PC-9 (cell line): Measurements from ENCODE around the gene MAPK12. TPM values are rescaled to one million over a fixed set of nuclear protein-coding genes. Genes with fewer than 3 reads are reported as not detected.

Experiments used
- BruUV-seq: library from RNA; stranded (reverse); fragments of 400-500 nt; replicated peaks from 2 replicates; lab custom pipeline; 2021; lab: Mats Ljungman, UMichigan
- CTCF ChIA-PET: fragments of 300-600 bp; sonication (Branson Sonifier 250); formaldehyde crosslinking; loops from one replicate; lab custom pipeline; 2022; ENCODE audit warnings: antibody characterized with exemption; lab: Charles Lee
- POLR2A ChIA-PET: fragments of 300-600 bp; sonication (Branson Sonifier 250); formaldehyde crosslinking; loops from one replicate; lab custom pipeline; 2022; ENCODE audit warnings: antibody characterized with exemption; ENCODE audit not compliant: unreplicated experiment; lab: Charles Lee
- DNase-seq, 2 experiments: peaks; one replicate each; pipeline versions ENCODE4 v3.0.0 to v3.0.0-alpha.2; 2015 to 2022; ENCODE audit warnings: mixed read lengths in 1 of 2
- H2AFZ ChIP-seq: fragments of 200-600 bp; sonication (generic); 2 replicates; pipeline ENCODE4 v1.8.1; 2017; ENCODE audit warnings: antibody characterized with exemption
- H3F3A ChIP-seq: fragments of 200-600 bp; sonication (generic); 2 replicates; pipeline ENCODE4 v1.8.1; 2017; ENCODE audit warnings: antibody characterized with exemption, mild to moderate bottlenecking, low read depth; ENCODE audit not compliant: insufficient read depth
- H3K27ac ChIP-seq: fragments of 200-600 bp; sonication (generic); 2 replicates; pipeline ENCODE4 v1.6.1; 2016; ENCODE audit warnings: mixed run types
- H3K27me3 ChIP-seq: fragments of 200-600 bp; sonication (generic); 2 replicates; pipeline ENCODE4 v1.6.1; 2016; ENCODE audit warnings: low read depth, mixed run types; ENCODE audit not compliant: insufficient read depth
- H3K36me3 ChIP-seq: fragments of 200-600 bp; sonication (generic); 2 replicates; pipeline ENCODE4 v1.6.1; 2016; ENCODE audit warnings: low read depth, mixed run types
- H3K4me1 ChIP-seq: fragments of 200-600 bp; sonication (generic); replicated peaks from 2 replicates; pipeline ENCODE4 v1.6.1; 2016; ENCODE audit warnings: mixed run types; ENCODE audit not compliant: insufficient read depth
- H3K4me2 ChIP-seq: fragments of 200-600 bp; sonication (generic); 2 replicates; pipeline ENCODE4 v1.6.1; 2017; ENCODE audit warnings: mixed run types
- H3K4me3 ChIP-seq: fragments of 200-600 bp; sonication (generic); 2 replicates; pipeline ENCODE4 v1.6.1; 2016; ENCODE audit warnings: mixed run types
- H3K79me2 ChIP-seq: fragments of 200-600 bp; sonication (generic); 2 replicates; pipeline ENCODE4 v1.6.1; 2017; ENCODE audit warnings: low read depth, mixed run types
- H3K9me2 ChIP-seq: fragments of 200-600 bp; sonication (generic); 2 replicates; pipeline ENCODE4 v1.8.1; 2017; ENCODE audit warnings: mild to moderate bottlenecking; ENCODE audit not compliant: insufficient read depth
- H3K9me3 ChIP-seq: fragments of 200-600 bp; sonication (generic); 2 replicates; pipeline ENCODE4 v1.8.1; 2016; ENCODE audit warnings: low read depth; ENCODE audit not compliant: insufficient read depth
- H4K20me1 ChIP-seq: fragments of 200-600 bp; sonication (generic); 2 replicates; pipeline ENCODE4 v1.8.1; 2017; ENCODE audit not compliant: insufficient read depth
- EZH2 ChIP-seq: fragments of 200-600 bp; sonication (generic); IDR thresholded peaks from 2 replicates; pipeline ENCODE4 v1.8.0; 2017; ENCODE audit warnings: antibody characterized with exemption, low read depth
- intact Hi-C: fragments of 100-400 bp; cut with micrococcal nuclease; formaldehyde crosslinking; loops from one replicate; pipeline ENCODE4 v1.10.0; 2022; ENCODE audit not compliant: unreplicated experiment
- total RNA-seq: library from RNA; stranded (reverse); gene quantifications from 2 replicates; pipeline ENCODE4 v1.2.3, GENCODE V29; 2021
- TF ChIP-seq, protein P1 (sequence below): fragments of 200-600 bp; sonication (generic); conservative IDR thresholded peaks from 2 replicates; pipeline ENCODE4 v1.6.1; 2017; ENCODE audit warnings: mixed run types, antibody characterized with exemption, mild to moderate bottlenecking, moderate library complexity

MAPK12 gene
- total RNA-seq, 1 experiment from 2014 or later: 48.5 TPM

DNA sequence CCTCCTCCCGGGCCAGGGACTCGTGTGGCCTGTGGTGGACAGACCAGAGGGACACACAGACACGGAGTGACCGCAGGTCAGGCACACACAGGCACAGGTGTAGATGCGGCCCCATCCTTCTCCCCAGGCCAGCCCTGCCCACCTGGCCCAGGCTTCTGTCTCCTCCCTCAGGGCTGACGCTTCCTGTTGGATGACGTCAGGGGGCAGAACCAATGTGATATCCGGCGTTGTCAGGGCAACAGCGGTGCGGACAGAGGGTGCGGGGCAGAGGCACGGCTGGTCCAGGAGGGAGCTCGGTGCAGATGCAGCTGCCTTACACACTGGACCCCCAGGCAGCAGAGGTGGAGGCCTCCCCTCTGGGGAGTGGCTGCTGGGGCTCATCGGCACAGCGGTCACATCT lies 13.7 kb downstream of the MAPK12 start:
- H3K4me3 ChIP-seq: no peak overlapping the region
- peaks cover 61% of the 10 kb centered on the region for H3K79me2 ChIP-seq
- H2AFZ ChIP-seq: no peak overlapping the region
- intact Hi-C loops: no loop called here
- H4K20me1 ChIP-seq: peaks cover 54% of the 10 kb centered on the region
- no peak overlapping the region for H3K27ac ChIP-seq
- POLR2A ChIA-PET: no interaction called here
- peaks cover 59% of the 10 kb centered on the region for H3F3A ChIP-seq
- no peak overlapping the region for H3K4me2 ChIP-seq
- 0 out of 2 replicates have a peak, but pooled peaks cover 18% of the 10 kb centered on the region for H3K36me3 ChIP-seq
- no peaks in the 10 kb centered on the region for H3K9me2 ChIP-seq
- H3K27me3 ChIP-seq: no peaks in the 10 kb centered on the region
- TF ChIP-seq, protein P1, sequence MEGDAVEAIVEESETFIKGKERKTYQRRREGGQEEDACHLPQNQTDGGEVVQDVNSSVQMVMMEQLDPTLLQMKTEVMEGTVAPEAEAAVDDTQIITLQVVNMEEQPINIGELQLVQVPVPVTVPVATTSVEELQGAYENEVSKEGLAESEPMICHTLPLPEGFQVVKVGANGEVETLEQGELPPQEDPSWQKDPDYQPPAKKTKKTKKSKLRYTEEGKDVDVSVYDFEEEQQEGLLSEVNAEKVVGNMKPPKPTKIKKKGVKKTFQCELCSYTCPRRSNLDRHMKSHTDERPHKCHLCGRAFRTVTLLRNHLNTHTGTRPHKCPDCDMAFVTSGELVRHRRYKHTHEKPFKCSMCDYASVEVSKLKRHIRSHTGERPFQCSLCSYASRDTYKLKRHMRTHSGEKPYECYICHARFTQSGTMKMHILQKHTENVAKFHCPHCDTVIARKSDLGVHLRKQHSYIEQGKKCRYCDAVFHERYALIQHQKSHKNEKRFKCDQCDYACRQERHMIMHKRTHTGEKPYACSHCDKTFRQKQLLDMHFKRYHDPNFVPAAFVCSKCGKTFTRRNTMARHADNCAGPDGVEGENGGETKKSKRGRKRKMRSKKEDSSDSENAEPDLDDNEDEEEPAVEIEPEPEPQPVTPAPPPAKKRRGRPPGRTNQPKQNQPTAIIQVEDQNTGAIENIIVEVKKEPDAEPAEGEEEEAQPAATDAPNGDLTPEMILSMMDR: no peak
- TF ChIP-seq EZH2: no peak
- CTCF ChIA-PET: interaction anchor here (0.6 kb wide), 2 partner anchors 32 to 41 kb away, joined by 3 to 4 read pairs; no protein-coding TSS in a partner anchor
- H3K4me1 ChIP-seq: peaks cover 31% of the 10 kb centered on the region
- BruUV-seq: no TSS peak
- DNase-seq: no peak
- no peaks in the 10 kb centered on the region for H3K9me3 ChIP-seq

DNA sequence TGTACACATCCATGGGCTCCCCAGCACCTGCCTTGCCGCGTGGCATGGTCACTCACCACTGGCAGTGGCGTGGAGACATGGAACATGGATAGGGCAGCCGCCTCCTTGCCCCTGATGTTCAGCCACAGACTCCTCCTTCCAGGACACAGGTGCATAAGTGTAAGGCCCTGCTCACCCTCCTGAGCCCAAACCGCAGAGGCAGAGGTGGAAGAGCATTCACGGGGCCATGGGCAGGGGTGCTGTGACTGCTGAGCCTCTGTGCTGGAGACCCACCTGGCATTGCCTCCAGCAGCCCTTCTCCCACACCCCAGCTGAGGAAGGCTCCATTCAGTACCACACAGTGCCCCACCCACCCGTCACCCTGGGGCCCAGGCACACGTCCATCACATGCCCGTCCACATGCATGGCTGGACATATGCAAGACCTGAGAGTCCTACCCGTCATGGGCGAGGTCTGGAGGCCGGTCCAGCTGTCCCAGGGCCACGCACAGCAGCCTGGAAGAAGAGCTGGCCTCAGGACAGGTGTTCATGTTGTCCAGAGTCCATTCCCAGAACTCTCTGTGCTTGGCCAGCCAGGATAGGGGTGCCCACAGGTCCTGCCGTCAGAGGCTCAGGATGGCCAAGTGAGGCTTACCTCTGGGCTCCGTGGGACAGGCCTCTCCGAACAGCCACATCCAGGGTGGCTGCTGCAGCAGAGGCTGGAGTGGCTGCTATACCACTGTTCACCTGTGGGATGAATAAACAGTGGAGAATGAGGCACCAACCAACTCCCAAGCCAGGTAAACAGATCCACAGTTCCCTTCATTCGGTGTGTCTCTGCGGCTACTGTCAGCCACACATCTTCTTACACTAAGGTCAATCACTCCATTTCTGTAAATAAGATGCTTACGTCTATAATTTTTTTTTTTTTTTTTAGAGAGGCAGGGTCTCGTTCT lies 15.0 kb downstream of the MAPK12 start:
- no peaks in the 10 kb centered on the region for H3K9me2 ChIP-seq
- no peak for DNase-seq
- peak overlapping the region; percentile 86; the same call in 1 of the 2 replicates for H3K4me3 ChIP-seq
- BruUV-seq: no TSS peak
- POLR2A ChIA-PET: interaction anchor here (0.6 kb wide), 1 partner anchor 16 kb away, joined by 3 read pairs; no protein-coding TSS in a partner anchor
- no peak overlapping the region for H2AFZ ChIP-seq
- H3K4me2 ChIP-seq: peak overlapping the region; percentile 93
- no peak overlapping the region for H3K27ac ChIP-seq
- H3K4me1 ChIP-seq: peaks cover 42% of the 10 kb centered on the region
- intact Hi-C loops: no loop called here
- no peaks in the 10 kb centered on the region for H3K27me3 ChIP-seq
- peaks cover 56% of the 10 kb centered on the region for H4K20me1 ChIP-seq
- H3K9me3 ChIP-seq: no peaks in the 10 kb centered on the region
- H3K36me3 ChIP-seq: 0 out of 2 replicates have a peak, but pooled peaks cover 18% of the 10 kb centered on the region
- CTCF ChIA-PET: interaction anchor here (0.6 kb wide), 2 partner anchors 47 to 247 kb away, joined by 4 to 8 read pairs; no protein-coding TSS in a partner anchor
- peaks cover 50% of the 10 kb centered on the region for H3F3A ChIP-seq
- TF ChIP-seq, protein P1: peak; percentile 61
- no peak for TF ChIP-seq EZH2
- H3K79me2 ChIP-seq: peaks cover 74% of the 10 kb centered on the region

DNA sequence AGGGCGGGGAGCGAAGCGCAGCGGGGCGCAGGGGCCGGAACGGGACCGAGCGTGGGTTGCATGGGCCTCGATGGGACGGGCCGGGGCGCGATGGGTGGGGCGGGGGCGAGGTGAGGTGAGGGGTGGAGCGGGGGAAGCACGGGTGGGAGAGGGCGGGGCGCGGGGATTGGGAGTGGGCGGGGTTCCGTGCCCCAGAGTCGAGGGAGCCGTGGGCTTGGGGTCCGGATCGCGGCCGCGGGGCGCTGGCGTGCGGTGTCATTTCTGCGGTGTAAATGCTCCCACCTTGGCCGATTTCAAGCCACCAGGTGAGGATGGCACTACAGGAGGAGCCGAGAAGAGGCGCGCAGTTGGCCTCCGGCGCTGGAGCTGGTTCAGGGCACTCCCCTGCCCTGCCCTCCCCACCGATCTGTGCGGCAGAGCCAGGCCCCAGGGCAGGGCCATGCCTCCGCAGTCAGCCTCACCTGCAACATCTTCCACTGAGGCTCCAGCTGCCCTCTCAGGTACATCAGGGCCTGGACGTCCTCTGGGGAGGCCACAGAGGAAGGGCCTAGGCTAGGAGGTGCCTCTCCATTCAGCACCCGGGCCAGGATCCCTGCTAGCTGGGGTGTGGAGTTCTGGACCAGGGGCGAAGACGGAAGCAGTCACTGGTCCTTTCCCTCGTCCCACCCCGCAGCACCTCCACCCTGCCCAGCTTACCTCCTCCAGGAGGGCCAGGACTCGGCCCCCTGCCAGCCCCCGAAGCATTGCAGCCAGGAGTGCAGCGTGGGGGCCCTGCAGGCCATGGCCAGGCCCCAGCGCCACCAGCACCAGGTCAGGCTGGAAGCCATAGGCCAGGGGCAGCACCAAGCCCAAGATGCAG lies 16.0 kb downstream of the MAPK12 start:
- Histone ChIP-seq H3K79me2 (peaks cover 82% of the 10 kb centered on the region), H3F3A (peaks cover 48% of the 10 kb centered on the region), H3K27me3 (no peaks in the 10 kb centered on the region), H3K9me2 (no peaks in the 10 kb centered on the region), H3K9me3 (no peaks in the 10 kb centered on the region), H3K4me2 (peak overlapping the region; percentile 93), H2AFZ (peak overlapping the region; percentile 97), H3K36me3 (0 out of 2 replicates have a peak, but pooled peaks cover 18% of the 10 kb centered on the region), H3K4me3 (peak overlapping the region; percentile 86), H4K20me1 (peaks cover 65% of the 10 kb centered on the region), H3K4me1 (peaks cover 45% of the 10 kb centered on the region), H3K27ac (peak overlapping the region; percentile 69)
- intact Hi-C loops: loop anchor here (2.0 kb wide), 1 partner anchor 81 kb away; the partner anchor contains the start of gene DENND6B
- TF ChIP-seq EZH2: no peak
- TF ChIP-seq, protein P1: no peak
- ChIA-PET POLR2A (interaction anchor here (0.6 kb wide), 1 partner anchor 17 kb away, joined by 3 read pairs; no protein-coding TSS in a partner anchor), CTCF (interaction anchor here (0.6 kb wide), 2 partner anchors 48 to 248 kb away, joined by 4 to 8 read pairs; no protein-coding TSS in a partner anchor)
- peak; percentile 58 for DNase-seq
- BruUV-seq: no TSS peak
